ENCODE results near the gene SERGEF. TPM values are rescaled to one million over a fixed set of nuclear protein-coding genes. Genes with fewer than 3 reads are reported as not detected.

SERGEF gene
- 10 to 100 TPM; 12.9 to 13.9 TPM for total RNA-seq
- 10 to 100 TPM; 12.0 to 17.9 TPM for polyA plus RNA-seq

DNA sequence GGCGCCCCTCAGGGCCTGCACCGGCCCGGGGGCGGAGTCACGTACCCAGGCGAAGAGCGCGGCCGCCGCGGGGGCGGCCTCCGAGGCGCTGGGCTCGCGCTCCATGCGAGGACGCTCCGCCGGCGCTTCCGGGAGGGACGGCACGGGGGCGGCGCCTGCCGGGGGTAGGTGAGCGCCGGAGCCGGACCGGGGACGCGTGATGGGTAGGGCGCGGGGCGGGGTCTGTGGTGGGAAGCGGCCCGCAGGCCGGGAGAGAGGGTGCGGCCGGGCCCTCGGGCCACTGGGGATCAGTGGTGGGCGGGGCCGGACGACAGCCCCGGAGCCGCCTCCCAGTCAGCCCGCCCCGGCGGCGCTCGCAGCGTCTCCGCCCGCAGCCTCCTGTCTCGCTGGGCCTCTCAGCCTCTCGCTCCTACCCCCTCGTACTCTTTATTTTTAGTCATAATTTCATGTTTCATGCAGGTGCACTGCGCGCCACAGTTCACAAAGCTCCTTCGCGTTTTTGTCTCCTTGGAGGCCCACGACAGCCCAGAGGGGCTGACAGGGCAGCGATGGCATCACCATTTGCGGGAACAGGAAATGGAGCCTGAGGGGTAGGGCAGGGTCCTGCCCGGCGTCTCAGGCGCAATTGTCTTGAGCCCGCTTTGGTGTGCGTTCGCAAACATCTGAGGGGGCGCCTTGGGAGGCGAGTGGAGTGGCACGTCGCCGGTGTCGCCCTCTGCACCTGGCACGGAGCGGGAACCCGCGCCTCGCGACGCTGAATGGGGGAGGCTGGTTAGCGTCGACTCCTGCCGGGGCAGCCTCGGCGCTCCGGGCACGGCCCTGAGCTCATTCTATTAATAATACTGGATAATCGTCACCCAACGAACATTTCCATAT lies at the start of gene SERGEF:
Gene SERGEF (minus strand): TSS at position 142 of the 876 bp plus-strand sequence. CDS start 37 bp downstream, at position 105.
- no peaks in the 10 kb centered on the region for H3K9me3 ChIP-seq (ENCODE audit: control insufficient read depth in 4 of 4, low read length in 3 of 4)
- H3K4me1 ChIP-seq (ENCODE audit: control insufficient read depth in 4 of 4, insufficient read depth in 4 of 4, low read length in 3 of 4), result peaks cover 0 to 12% (median 0%) of the 10 kb centered on the region in 4 donors
- peak; percentile 94 for DNase-seq (ENCODE audit: low spot score)
- peak within 1 kb of the TSS; percentile 29 to 95 for H3K9ac ChIP-seq (ENCODE audit: low read depth in 1 of 2, low read length in 2 of 2)
- H3K27ac ChIP-seq (ENCODE audit: low read depth in 1 of 2, low read length in 2 of 2), result peak within 1 kb of the TSS; percentile 54 to 75
- WGBS, result under 1% methylated on average over 93 of the region's 93 CpGs
- peak within 1 kb of the TSS; percentile 71 to 87 (median 76) for H3K4me3 ChIP-seq (ENCODE audit: low read depth in 1 of 3, low read length in 3 of 3)
- H3K27me3 ChIP-seq (ENCODE audit: control insufficient read depth in 4 of 4, insufficient read depth in 4 of 4, low read length in 3 of 4), result no peaks in the 10 kb centered on the region
- H3K36me3 ChIP-seq (ENCODE audit: control insufficient read depth in 4 of 4, insufficient read depth in 3 of 4, low read depth in 1 of 4, low read length in 3 of 4), result no peaks in the 10 kb centered on the region
- TF ChIP-seq, protein P1, sequence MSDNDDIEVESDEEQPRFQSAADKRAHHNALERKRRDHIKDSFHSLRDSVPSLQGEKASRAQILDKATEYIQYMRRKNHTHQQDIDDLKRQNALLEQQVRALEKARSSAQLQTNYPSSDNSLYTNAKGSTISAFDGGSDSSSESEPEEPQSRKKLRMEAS (IDR thresholded peaks at IDR 0.05), result peak; percentile 14
- TF ChIP-seq SP1 (IDR thresholded peaks at IDR 0.05) (peak; percentile 23), FOXA2 (IDR thresholded peaks at IDR 0.05) (no peak), HNF4A (conservative IDR thresholded peaks at IDR 0.05) (peak in 1 of 2 donors; percentile 14), GABPA (IDR thresholded peaks at IDR 0.05 in 1 of 2, conservative IDR thresholded peaks at IDR 0.05 in 1 of 2) (peak in 1 of 2 donors; percentile 37), EGR1 (IDR thresholded peaks at IDR 0.05; ENCODE audit: low read depth in 2 of 2) (peak; percentile 17 to 68), YY1 (IDR thresholded peaks at IDR 0.05) (peak; percentile 86), NR2F2 (IDR thresholded peaks at IDR 0.05) (no peak), HNF4G (IDR thresholded peaks at IDR 0.05) (no peak), RXRA (IDR thresholded peaks at IDR 0.05) (peak in 1 of 2 donors; percentile 8), FOXA1 (IDR thresholded peaks at IDR 0.05) (no peak), JUND (IDR thresholded peaks at IDR 0.05) (no peak), TAF1 (conservative IDR thresholded peaks at IDR 0.05) (no peak), RAD21 (IDR thresholded peaks at IDR 0.05) (peak in 1 of 2 donors; percentile 3)
- TF ChIP-seq, protein P2, sequence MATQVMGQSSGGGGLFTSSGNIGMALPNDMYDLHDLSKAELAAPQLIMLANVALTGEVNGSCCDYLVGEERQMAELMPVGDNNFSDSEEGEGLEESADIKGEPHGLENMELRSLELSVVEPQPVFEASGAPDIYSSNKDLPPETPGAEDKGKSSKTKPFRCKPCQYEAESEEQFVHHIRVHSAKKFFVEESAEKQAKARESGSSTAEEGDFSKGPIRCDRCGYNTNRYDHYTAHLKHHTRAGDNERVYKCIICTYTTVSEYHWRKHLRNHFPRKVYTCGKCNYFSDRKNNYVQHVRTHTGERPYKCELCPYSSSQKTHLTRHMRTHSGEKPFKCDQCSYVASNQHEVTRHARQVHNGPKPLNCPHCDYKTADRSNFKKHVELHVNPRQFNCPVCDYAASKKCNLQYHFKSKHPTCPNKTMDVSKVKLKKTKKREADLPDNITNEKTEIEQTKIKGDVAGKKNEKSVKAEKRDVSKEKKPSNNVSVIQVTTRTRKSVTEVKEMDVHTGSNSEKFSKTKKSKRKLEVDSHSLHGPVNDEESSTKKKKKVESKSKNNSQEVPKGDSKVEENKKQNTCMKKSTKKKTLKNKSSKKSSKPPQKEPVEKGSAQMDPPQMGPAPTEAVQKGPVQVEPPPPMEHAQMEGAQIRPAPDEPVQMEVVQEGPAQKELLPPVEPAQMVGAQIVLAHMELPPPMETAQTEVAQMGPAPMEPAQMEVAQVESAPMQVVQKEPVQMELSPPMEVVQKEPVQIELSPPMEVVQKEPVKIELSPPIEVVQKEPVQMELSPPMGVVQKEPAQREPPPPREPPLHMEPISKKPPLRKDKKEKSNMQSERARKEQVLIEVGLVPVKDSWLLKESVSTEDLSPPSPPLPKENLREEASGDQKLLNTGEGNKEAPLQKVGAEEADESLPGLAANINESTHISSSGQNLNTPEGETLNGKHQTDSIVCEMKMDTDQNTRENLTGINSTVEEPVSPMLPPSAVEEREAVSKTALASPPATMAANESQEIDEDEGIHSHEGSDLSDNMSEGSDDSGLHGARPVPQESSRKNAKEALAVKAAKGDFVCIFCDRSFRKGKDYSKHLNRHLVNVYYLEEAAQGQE (IDR thresholded peaks at IDR 0.05), result no peak
- TF ChIP-seq, protein P3, sequence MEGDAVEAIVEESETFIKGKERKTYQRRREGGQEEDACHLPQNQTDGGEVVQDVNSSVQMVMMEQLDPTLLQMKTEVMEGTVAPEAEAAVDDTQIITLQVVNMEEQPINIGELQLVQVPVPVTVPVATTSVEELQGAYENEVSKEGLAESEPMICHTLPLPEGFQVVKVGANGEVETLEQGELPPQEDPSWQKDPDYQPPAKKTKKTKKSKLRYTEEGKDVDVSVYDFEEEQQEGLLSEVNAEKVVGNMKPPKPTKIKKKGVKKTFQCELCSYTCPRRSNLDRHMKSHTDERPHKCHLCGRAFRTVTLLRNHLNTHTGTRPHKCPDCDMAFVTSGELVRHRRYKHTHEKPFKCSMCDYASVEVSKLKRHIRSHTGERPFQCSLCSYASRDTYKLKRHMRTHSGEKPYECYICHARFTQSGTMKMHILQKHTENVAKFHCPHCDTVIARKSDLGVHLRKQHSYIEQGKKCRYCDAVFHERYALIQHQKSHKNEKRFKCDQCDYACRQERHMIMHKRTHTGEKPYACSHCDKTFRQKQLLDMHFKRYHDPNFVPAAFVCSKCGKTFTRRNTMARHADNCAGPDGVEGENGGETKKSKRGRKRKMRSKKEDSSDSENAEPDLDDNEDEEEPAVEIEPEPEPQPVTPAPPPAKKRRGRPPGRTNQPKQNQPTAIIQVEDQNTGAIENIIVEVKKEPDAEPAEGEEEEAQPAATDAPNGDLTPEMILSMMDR (IDR thresholded peaks at IDR 0.05; ENCODE audit: low read depth, low read length, missing input control), result peak; percentile 24
- TF ChIP-seq, protein P4, sequence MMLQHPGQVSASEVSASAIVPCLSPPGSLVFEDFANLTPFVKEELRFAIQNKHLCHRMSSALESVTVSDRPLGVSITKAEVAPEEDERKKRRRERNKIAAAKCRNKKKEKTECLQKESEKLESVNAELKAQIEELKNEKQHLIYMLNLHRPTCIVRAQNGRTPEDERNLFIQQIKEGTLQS (IDR thresholded peaks at IDR 0.05), result peak; percentile 41
- TF ChIP-seq, protein P5, sequence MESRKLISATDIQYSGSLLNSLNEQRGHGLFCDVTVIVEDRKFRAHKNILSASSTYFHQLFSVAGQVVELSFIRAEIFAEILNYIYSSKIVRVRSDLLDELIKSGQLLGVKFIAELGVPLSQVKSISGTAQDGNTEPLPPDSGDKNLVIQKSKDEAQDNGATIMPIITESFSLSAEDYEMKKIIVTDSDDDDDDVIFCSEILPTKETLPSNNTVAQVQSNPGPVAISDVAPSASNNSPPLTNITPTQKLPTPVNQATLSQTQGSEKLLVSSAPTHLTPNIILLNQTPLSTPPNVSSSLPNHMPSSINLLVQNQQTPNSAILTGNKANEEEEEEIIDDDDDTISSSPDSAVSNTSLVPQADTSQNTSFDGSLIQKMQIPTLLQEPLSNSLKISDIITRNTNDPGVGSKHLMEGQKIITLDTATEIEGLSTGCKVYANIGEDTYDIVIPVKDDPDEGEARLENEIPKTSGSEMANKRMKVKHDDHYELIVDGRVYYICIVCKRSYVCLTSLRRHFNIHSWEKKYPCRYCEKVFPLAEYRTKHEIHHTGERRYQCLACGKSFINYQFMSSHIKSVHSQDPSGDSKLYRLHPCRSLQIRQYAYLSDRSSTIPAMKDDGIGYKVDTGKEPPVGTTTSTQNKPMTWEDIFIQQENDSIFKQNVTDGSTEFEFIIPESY (IDR thresholded peaks at IDR 0.05), result no peak
